ENCODE data around the gene MPZL1.

DNA sequence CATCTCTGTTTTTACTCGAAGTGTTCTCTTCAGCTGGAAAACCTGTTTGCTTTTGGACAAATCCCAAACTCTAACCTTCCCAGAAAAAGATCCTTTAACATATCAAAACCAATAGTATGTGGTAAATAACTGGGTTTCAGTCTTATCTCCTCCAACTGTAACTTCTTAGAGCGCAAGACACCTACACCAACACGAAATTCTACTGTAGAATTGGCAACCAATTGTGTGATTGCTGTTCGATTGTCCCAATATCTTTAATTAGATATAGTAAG lies 5.8 kb upstream of the MPZL1 start:
- TF ChIP-seq CTCF (IDR thresholded peaks at IDR 0.05) (no peak), POLR2A (IDR thresholded peaks at IDR 0.05) (no peak)
